ENCODE data around the gene CRYZ.
"Not testable (repeated sequence)": the region's sequence is repeated elsewhere in the genome, so short reads cannot be mapped to it uniquely, and the experiment has no call there.

The CRYZ gene

GRCh38 chr1:74748960-74749359, 16.1 kb upstream of the CRYZ start:
- Histone ChIP-seq H3K4me2 (ENCODE audit: low read length) (no peak overlapping the region), H3K27ac (no peak overlapping the region), H2AFZ (no peak overlapping the region), H3K4me3 (ENCODE audit: low read depth, low read length) (no peak overlapping the region), H3K36me3 (ENCODE audit: control insufficient read depth, insufficient read depth, low read length) (no peaks in the 10 kb centered on the region), H3K27me3 (ENCODE audit: control insufficient read depth, insufficient read depth, low read length) (no peaks in the 10 kb centered on the region), H3K9ac (no peak overlapping the region), H3K9me3 (ENCODE audit: control insufficient read depth, low read length) (no peaks in the 10 kb centered on the region), H3K4me1 (no peaks in the 10 kb centered on the region), H3K79me2 (no peaks in the 10 kb centered on the region)
- no peak for TF ChIP-seq CTCF (IDR thresholded peaks at IDR 0.05)

GRCh38 chr1:74745247-74745646, 12.4 kb upstream of the CRYZ start:
- H3K27me3 ChIP-seq (ENCODE audit: control insufficient read depth, insufficient read depth, low read length); H3K79me2 ChIP-seq; H3K4me2 ChIP-seq (ENCODE audit: low read length); H3K4me1 ChIP-seq; H3K27ac ChIP-seq; H3K9ac ChIP-seq; H2AFZ ChIP-seq; H3K36me3 ChIP-seq (ENCODE audit: control insufficient read depth, insufficient read depth, low read length); H3K4me3 ChIP-seq (ENCODE audit: low read depth, low read length); H3K9me3 ChIP-seq (ENCODE audit: control insufficient read depth, low read length): not testable (repeated sequence)

GRCh38 chr1:74740307-74740980, 7.6 kb upstream of the CRYZ start:
- H2AFZ ChIP-seq; H3K9ac ChIP-seq; H3K36me3 ChIP-seq (ENCODE audit: control insufficient read depth, insufficient read depth, low read length); H3K79me2 ChIP-seq; H3K4me1 ChIP-seq; H3K27ac ChIP-seq; H3K4me2 ChIP-seq (ENCODE audit: low read length); H3K9me3 ChIP-seq (ENCODE audit: control insufficient read depth, low read length); H3K4me3 ChIP-seq (ENCODE audit: low read depth, low read length); H3K27me3 ChIP-seq (ENCODE audit: control insufficient read depth, insufficient read depth, low read length): not testable (repeated sequence)

- no peak overlapping the region for H2AFZ ChIP-seq
- no peak overlapping the region for H3K27ac ChIP-seq
- no peaks in the 10 kb centered on the region for H3K4me1 ChIP-seq
- no peaks in the 10 kb centered on the region for H3K79me2 ChIP-seq
- H3K27me3 ChIP-seq (ENCODE audit: control insufficient read depth, insufficient read depth, low read length): no peaks in the 10 kb centered on the region
- TF ChIP-seq CTCF (IDR thresholded peaks at IDR 0.05): no peak
- no peaks in the 10 kb centered on the region for H3K9me3 ChIP-seq (ENCODE audit: control insufficient read depth, low read length)
- no peak overlapping the region for H3K9ac ChIP-seq
- no peak overlapping the region for H3K4me3 ChIP-seq (ENCODE audit: low read depth, low read length)
- H3K36me3 ChIP-seq (ENCODE audit: control insufficient read depth, insufficient read depth, low read length): no peaks in the 10 kb centered on the region
- no peak overlapping the region for H3K4me2 ChIP-seq (ENCODE audit: low read length)
Observed at GRCh38 chr1:74737333-74737732, 4.5 kb upstream of the CRYZ start.

- Histone ChIP-seq H3K9ac (no peak overlapping the region), H3K79me2 (no peaks in the 10 kb centered on the region), H3K27ac (peak overlapping the region; percentile 44), H3K9me3 (ENCODE audit: control insufficient read depth, low read length) (no peaks in the 10 kb centered on the region), H3K36me3 (ENCODE audit: control insufficient read depth, insufficient read depth, low read length) (no peaks in the 10 kb centered on the region), H3K4me1 (no peaks in the 10 kb centered on the region), H3K4me2 (ENCODE audit: low read length) (peak overlapping the region; percentile 90), H3K27me3 (ENCODE audit: control insufficient read depth, insufficient read depth, low read length) (no peaks in the 10 kb centered on the region), H2AFZ (no peak overlapping the region), H3K4me3 (ENCODE audit: low read depth, low read length) (peak overlapping the region; percentile 85)
- peak; percentile 15 for TF ChIP-seq CTCF (IDR thresholded peaks at IDR 0.05)
Observed at GRCh38 chr1:74733604-74734484, 994 bp upstream of the CRYZ start.

- H3K4me1 ChIP-seq; H3K9me3 ChIP-seq (ENCODE audit: control insufficient read depth, low read length); H3K36me3 ChIP-seq (ENCODE audit: control insufficient read depth, insufficient read depth, low read length); H3K9ac ChIP-seq; H3K27ac ChIP-seq; H3K27me3 ChIP-seq (ENCODE audit: control insufficient read depth, insufficient read depth, low read length); H3K79me2 ChIP-seq; H2AFZ ChIP-seq: not testable (repeated sequence)
- Histone ChIP-seq H3K4me2 (ENCODE audit: low read length) (peak overlapping the region; percentile 90), H3K4me3 (ENCODE audit: low read depth, low read length) (peak overlapping the region; percentile 85)
Observed at GRCh38 chr1:74732071-74732946, 541 bp downstream of the CRYZ start.

Data from parathyroid adenoma (tissue), 2 donors.